ENCODE measurements around the gene PGM2.
"Not testable (repeated sequence)": the region's sequence is repeated elsewhere in the genome, so short reads cannot be mapped to it uniquely, and the experiment has no call there.

PGM2 gene

GRCh38 chr4:37820458-37820857 is 6.0 kb upstream of the PGM2 start:
- not testable (repeated sequence) for DNase-seq

- DNase-seq, result no peak
Observed at GRCh38 chr4:37821953-37822605, 4.4 kb upstream of the PGM2 start.

DNA sequence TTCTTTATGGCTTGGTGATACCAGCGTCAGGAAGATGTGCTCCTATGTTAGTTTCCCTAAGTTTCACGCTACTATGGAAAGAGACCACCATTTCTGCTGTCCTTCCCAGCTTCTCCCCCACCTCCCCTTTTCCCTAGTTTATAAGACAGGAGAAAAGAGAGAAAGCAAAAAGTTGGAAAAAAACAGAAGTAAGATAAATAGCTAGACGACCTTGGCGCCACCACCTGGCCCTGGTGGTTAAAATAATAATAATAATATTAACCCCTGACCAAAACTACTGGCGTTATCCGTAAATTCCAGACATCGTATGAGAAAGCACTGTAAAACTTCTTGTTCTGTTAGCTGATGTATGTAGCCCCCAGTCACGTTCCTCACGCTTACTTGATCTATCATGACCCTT is 985 bp upstream of the PGM2 start:
- not testable (repeated sequence) for DNase-seq

GRCh38 chr4:37825968-37826294 is 555 bp upstream of the PGM2 start:
- no peak for DNase-seq

GRCh38 chr4:37827030-37827685 is 672 bp downstream of the PGM2 start:
- DNase-seq, result no peak

DNA sequence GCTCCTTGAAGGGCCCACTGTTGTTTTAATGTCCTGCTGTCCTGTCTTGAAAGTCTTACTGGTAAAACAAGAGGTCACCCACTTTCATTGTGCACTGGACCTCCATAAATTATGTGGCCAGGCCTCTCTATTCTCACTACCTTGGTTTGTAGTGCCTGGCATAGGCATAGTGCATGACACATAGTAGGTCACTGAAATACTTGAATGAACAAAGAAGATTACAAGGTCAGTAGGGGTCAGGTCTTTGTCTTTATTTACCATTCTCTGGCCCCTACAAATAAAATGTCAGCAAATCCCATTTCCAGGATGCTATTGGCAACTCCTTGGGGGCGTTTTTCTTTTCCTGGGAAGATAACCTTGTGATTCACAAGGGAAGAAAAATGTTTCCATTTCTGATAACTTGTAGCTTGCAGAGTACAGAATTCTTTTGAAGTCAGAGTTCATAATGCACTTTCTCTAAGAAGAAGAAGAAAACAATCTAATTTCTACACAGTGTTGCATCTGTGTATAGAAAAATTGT is 1.4 kb downstream of the PGM2 start:
- DNase-seq, result no peak

GRCh38 chr4:37828843-37829242 is 2.4 kb downstream of the PGM2 start:
- DNase-seq, result no peak

- DNase-seq, result no peak
Observed at GRCh38 chr4:37830640-37831039, 4.2 kb downstream of the PGM2 start.

DNA sequence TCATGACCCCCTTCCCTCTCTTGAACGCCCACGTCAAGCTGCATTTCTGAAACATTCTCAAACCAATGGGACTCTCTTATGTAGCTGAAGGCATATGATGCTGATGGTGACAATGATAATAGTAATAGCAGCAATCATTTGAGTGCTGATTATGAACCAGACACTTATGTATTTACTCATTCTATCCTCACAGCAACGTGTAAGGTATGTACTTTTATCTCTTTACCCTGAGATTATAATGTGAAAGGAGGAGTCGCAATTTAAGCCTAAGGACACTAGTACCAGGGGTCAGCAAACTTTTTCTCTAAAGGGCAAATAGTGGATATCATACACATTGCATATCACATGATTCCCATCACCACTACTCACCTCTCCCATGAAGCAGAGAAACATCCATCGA is 8.5 kb downstream of the PGM2 start:
- DNase-seq, result no peak

- no peak for DNase-seq
Observed at GRCh38 chr4:37835806-37836205, 9.3 kb downstream of the PGM2 start.

DNA sequence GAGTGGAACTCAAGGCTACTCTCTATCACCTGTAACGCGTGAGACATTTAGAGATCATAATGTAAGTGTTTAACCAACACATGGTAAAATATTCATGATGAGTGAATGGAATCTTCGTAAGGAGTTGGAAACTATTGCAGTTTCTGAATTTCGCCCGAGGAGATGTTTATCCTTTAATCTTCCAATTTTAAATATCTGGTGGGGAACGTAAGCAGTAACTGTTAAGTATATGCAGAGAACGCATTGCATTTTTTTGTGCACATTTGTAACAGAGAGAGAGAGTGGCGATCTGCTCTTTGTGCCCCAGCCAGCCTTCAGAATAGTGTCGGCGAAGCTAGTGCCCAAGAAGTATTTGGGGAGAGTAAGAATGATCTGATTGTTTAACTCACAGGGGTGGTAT is 9.8 kb downstream of the PGM2 start:
- no peak for DNase-seq

GRCh38 chr4:37836838-37837440 is 10.5 kb downstream of the PGM2 start:
- DNase-seq, result no peak

GRCh38 chr4:37837446-37837845 is 11.0 kb downstream of the PGM2 start:
- no peak for DNase-seq

DNA sequence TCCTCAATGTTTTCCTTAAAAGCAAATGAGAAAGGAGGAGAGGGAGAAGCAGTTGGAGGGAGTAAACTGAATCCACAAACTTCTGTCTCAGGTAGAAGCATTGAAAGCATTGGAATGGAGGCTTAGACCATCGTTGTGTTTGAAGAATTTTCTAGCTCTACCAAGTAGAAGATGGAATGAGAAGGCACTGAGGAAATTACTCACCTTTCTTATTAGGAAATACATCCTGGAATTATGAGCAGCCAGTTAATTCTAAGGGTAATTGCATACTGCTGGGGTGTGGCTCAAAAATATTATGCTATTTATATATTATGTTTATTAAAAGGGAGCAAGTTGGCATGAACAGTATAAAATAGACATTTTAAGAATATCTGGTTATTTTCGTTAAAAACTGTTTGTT is 12.9 kb downstream of the PGM2 start:
- DNase-seq, result no peak

DNA sequence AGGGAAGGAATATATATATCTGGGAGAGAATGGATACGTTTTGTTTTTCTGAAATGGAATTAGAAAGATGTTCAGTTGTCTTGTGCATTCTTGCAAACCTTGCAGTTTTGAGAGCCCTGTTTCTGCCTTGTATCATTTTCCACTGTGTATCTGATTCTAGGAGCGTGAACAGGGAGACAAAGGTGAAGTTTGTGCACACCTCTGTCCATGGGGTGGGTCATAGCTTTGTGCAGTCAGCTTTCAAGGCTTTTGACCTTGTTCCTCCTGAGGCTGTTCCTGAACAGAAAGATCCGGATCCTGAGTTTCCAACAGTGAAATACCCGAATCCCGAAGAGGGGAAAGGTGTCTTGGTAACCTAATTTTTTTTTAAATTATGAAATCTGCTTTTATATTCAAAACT is 17.7 kb downstream of the PGM2 start:
- no peak for DNase-seq

DNA sequence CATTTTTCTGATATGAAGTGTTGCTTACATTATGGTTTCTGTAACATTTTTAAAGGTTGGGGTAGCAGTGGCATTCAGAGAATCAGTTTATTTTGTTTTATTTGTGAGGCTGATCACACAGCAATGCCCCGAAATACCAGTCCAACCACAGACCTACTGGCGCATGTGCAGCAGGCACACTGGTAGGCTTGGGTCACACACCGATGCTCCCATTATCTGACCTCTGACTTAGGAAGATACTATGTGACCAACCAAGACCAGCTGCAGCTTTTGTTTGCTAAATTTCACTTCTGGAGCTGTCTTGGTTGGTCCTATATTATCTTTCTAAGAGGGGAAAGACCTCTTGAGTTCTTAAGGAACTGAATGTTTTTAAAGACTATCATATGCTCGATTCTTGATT is 18.7 kb downstream of the PGM2 start:
- no peak for DNase-seq

DNA sequence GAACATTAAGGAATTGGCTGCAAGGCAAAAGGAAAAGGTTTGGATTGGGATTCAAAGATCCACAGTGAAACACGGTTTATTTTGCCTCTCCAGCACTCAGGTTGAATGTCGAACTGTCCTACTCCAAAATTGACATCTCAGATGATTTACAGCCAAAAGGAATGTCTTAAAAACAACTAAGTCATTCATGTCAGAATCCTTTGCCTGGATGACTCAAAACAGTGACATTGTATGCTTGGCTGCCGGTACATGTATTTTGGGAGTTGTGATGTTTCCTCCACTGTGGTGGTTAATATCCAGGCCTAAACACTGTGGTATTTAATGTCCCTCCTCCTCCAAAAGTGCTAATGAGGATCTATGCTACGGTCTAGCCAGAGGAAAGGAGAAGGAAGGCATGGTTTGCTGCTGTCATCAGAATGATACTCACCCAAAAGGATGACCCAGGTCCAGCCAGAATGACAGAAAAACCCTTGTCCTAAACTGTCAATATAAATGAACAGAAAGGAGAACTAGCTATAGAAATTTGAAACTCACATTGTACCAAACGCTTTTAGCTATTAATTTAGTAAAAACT is 20.9 kb downstream of the PGM2 start:
- no peak for DNase-seq

GRCh38 chr4:37852376-37852775 is 25.9 kb downstream of the PGM2 start:
- no peak for DNase-seq

DNA sequence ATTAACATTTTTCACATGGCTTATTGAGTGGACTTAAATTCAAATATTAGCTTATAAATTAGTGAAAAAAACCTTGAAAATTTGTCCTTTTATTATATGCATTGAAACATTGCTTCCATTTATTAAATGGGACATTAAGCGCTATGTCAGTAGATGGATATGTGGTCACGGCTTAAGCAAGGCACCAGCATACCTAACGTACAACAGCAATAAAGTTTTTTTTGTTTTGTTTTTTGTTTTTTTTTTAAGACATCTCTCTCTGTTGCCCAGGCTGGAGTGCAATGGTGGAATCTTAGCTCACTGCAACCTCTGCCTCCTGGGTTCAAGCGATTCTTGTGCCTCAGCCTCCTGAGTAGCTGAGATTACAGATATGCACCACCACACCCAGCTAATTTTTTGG is 31.6 kb downstream of the PGM2 start:
- no peak for DNase-seq

DNA sequence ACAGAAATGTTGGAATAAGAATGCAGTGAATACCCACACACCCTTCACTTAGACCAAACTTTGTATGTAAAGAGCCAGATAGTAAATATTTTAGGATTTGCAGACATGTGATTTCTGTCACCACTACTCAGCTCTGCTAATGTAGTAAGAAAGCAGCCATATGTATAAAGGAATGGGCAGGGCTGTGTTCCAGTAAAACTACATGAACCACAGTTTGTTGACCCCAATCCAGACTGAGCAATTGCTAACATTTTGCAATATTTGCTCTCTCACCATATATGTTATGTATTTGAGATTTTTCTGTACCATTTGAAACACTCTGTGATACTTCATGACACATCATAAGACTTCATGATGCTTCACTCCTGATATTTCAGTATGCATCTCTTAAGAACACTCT is 32.4 kb downstream of the PGM2 start:
- DNase-seq, result no peak

GRCh38 chr4:37860266-37860665 is 33.8 kb downstream of the PGM2 start:
- DNase-seq, result no peak

- DNase-seq, result no peak
Observed at GRCh38 chr4:37862961-37863360, 36.5 kb downstream of the PGM2 start.

DNA sequence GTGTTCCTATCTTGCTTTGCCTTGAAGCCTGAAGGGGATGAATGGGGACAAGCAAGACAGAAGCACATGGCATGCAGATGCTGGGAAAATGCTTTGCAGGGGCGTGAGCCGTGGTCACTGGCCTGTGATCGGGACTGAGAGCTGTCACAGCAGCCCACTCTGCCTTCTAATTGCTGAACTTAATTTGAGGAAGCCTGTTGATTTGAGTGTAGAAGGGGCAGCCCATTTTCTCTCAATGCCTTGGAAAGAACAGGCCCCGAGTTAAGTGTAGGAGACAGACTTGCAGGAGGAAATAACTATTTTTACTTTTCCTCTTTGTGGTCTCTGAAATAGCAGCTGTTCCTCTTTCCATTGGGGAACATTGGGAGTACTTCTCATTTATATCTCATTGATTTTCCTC is 38.3 kb downstream of the PGM2 start:
- DNase-seq, result no peak

- no peak for DNase-seq
Observed at GRCh38 chr4:37865450-37865849, 39.0 kb downstream of the PGM2 start.
